Measurements from ENCODE around the gene MCM9. TPM values are rescaled to one million over a fixed set of nuclear protein-coding genes. Genes with fewer than 3 reads are reported as not detected.

MCM9 gene
- total and polyA plus RNA-seq, 2 donors (not counting 1 experiment from before 2014, with no cell fraction given): 14.0 to 54.5 TPM

DNA sequence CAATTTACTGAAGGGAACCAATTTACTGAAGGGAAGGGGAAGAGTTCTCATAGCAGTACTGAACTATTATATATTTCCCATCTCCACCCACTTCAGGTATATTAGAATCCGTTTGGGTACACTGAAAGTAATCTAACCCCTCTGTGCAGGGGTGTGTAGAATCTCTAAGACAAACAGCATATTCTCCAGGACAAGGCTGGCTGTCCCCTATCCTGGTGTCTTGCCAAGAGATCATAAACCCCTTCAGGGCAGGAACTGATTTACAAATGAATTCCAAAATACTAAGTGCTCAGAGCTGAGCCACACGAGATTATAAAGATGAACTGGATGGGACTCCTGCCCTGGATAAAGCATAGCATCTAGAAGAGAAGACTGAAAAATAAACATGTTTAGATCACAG is 31.8 kb downstream of the MCM9 start:
- H4K20me1 ChIP-seq (ENCODE audit: control insufficient read depth, insufficient read depth, low read length, poor library complexity, severe bottlenecking): peaks cover 7% of the 10 kb centered on the region
- POLR2A ChIA-PET: no interaction called here
- peaks cover 27% of the 10 kb centered on the region for H3K4me1 Mint-ChIP-seq

DNA sequence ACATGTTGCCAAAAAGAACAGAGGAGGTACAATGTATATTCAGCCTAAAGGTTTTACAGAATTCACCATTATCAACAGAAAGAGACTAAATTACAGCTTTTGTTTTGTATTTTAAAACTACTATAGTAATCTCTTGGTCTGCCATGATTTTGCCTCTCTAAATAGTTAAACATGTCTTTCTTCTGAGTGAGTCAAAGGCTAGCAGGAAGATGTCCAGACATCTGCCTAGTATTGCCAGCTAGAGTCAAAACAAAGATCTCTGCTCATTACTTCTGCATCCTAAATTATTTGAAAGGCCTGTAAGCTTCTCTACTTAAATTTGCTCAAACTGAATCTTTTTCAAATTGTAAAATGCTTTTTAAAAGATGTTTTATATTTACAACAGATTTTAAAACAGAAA is 32.2 kb downstream of the MCM9 start:
- no peak for DNase-seq
- peaks cover 31% of the 10 kb centered on the region for H3K4me1 Mint-ChIP-seq
- POLR2A ChIA-PET: no interaction called here
- H3K27ac Mint-ChIP-seq: no peak overlapping the region
- no peaks in the 10 kb centered on the region for H3K27me3 Mint-ChIP-seq
- H3K36me3 ChIP-seq (replicated peaks in 1 of 2; ENCODE audit: control extremely low read depth in 1 of 2, control insufficient read depth in 1 of 2, extremely low read depth in 1 of 2, insufficient read depth in 2 of 2, low read length in 1 of 2): peaks cover 7 to 56% of the 10 kb centered on the region in 2 experiments
- H3K4me2 ChIP-seq (replicated peaks; ENCODE audit: low read depth, low read length, poor library complexity, severe bottlenecking): no peak overlapping the region
- no peak overlapping the region for H3K4me3 ChIP-seq (ENCODE audit: control extremely low read depth in 1 of 5, extremely low read depth in 1 of 5, insufficient read depth in 1 of 5, low read depth in 2 of 5, low read length in 4 of 5)
- intact Hi-C loops (cut with micrococcal nuclease): no loop called here
- no peak overlapping the region for H3K9ac ChIP-seq (ENCODE audit: low read length)
- H3K9me3 Mint-ChIP-seq (ENCODE audit: insufficient read depth): no peaks in the 10 kb centered on the region
- H4K20me1 ChIP-seq (ENCODE audit: control insufficient read depth, insufficient read depth, low read length, poor library complexity, severe bottlenecking): peaks cover 7% of the 10 kb centered on the region
- no peak overlapping the region for H3K4me3 Mint-ChIP-seq
- no peaks in the 10 kb centered on the region for H3K27me3 ChIP-seq (replicated peaks in 1 of 4; ENCODE audit: control extremely low read depth in 1 of 4, control insufficient read depth in 3 of 4, insufficient read depth in 4 of 4, low read length in 3 of 4)
- H2AFZ ChIP-seq (ENCODE audit: insufficient read depth, low read depth, low read length, poor library complexity, severe bottlenecking): no peak overlapping the region
- H3K9me3 ChIP-seq (ENCODE audit: control extremely low read depth in 1 of 3, control insufficient read depth in 2 of 3, insufficient read depth in 1 of 3, low read length in 2 of 3): no peaks in the 10 kb centered on the region
- no peak for TF ChIP-seq EZH2 (IDR thresholded peaks at IDR 0.05; ENCODE audit: borderline replicate concordance, insufficient read depth, low read depth, low read length, poor library complexity, severe bottlenecking)
- TF ChIP-seq, protein P1, sequence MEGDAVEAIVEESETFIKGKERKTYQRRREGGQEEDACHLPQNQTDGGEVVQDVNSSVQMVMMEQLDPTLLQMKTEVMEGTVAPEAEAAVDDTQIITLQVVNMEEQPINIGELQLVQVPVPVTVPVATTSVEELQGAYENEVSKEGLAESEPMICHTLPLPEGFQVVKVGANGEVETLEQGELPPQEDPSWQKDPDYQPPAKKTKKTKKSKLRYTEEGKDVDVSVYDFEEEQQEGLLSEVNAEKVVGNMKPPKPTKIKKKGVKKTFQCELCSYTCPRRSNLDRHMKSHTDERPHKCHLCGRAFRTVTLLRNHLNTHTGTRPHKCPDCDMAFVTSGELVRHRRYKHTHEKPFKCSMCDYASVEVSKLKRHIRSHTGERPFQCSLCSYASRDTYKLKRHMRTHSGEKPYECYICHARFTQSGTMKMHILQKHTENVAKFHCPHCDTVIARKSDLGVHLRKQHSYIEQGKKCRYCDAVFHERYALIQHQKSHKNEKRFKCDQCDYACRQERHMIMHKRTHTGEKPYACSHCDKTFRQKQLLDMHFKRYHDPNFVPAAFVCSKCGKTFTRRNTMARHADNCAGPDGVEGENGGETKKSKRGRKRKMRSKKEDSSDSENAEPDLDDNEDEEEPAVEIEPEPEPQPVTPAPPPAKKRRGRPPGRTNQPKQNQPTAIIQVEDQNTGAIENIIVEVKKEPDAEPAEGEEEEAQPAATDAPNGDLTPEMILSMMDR (IDR thresholded peaks at IDR 0.05): no peak
- CTCF ChIA-PET: no interaction called here
- H3K27ac ChIP-seq (ENCODE audit: low read length in 2 of 2): no peak overlapping the region
- ATAC-seq (ENCODE audit: low read depth): no peak
- H3K4me1 ChIP-seq (ENCODE audit: control insufficient read depth in 2 of 2, insufficient read depth in 2 of 2, low read length in 2 of 2): peaks cover 0 to 7% of the 10 kb centered on the region in 2 donors
- peaks cover 54% of the 10 kb centered on the region for H3K79me2 ChIP-seq (ENCODE audit: control insufficient read depth, insufficient read depth, low read length)

More for the DNA sequence above, 31.8 kb downstream of the MCM9 start:
- Mint-ChIP-seq H3K27me3 (no peaks in the 10 kb centered on the region), H3K4me3 (no peak overlapping the region), H3K27ac (no peak overlapping the region), H3K9me3 (ENCODE audit: insufficient read depth) (no peaks in the 10 kb centered on the region)
- Histone ChIP-seq H3K27ac (ENCODE audit: low read length in 2 of 2) (no peak overlapping the region), H3K9me3 (ENCODE audit: control extremely low read depth in 1 of 3, control insufficient read depth in 2 of 3, insufficient read depth in 1 of 3, low read length in 2 of 3) (no peaks in the 10 kb centered on the region), H3K4me3 (ENCODE audit: control extremely low read depth in 1 of 5, extremely low read depth in 1 of 5, insufficient read depth in 1 of 5, low read depth in 2 of 5, low read length in 4 of 5) (no peak overlapping the region), H3K27me3 (replicated peaks in 1 of 4; ENCODE audit: control extremely low read depth in 1 of 4, control insufficient read depth in 3 of 4, insufficient read depth in 4 of 4, low read length in 3 of 4) (no peaks in the 10 kb centered on the region), H3K4me1 (ENCODE audit: control insufficient read depth in 2 of 2, insufficient read depth in 2 of 2, low read length in 2 of 2) (peaks cover 0 to 7% of the 10 kb centered on the region in 2 donors), H2AFZ (ENCODE audit: insufficient read depth, low read depth, low read length, poor library complexity, severe bottlenecking) (no peak overlapping the region), H3K79me2 (ENCODE audit: control insufficient read depth, insufficient read depth, low read length) (peaks cover 50% of the 10 kb centered on the region), H3K36me3 (replicated peaks in 1 of 2; ENCODE audit: control extremely low read depth in 1 of 2, control insufficient read depth in 1 of 2, extremely low read depth in 1 of 2, insufficient read depth in 2 of 2, low read length in 1 of 2) (peaks cover 7 to 58% of the 10 kb centered on the region in 2 experiments), H3K9ac (ENCODE audit: low read length) (no peak overlapping the region), H3K4me2 (replicated peaks; ENCODE audit: low read depth, low read length, poor library complexity, severe bottlenecking) (no peak overlapping the region)
- CTCF ChIA-PET: no interaction called here
- intact Hi-C loops (cut with micrococcal nuclease): no loop called here
- DNase-seq (no peak), ATAC-seq (ENCODE audit: low read depth) (no peak)
- WGBS (ENCODE audit: insufficient coverage): no CpG with 5 or more reads among the region's 2 CpGs
- TF ChIP-seq EZH2 (IDR thresholded peaks at IDR 0.05; ENCODE audit: borderline replicate concordance, insufficient read depth, low read depth, low read length, poor library complexity, severe bottlenecking): no peak
- TF ChIP-seq, protein P1 (IDR thresholded peaks at IDR 0.05): no peak
